ENCODE measurements around the gene METTL21A.
"Not testable (repeated sequence)": the region's sequence is repeated elsewhere in the genome, so short reads cannot be mapped to it uniquely, and the experiment has no call there.

METTL21A gene

DNA sequence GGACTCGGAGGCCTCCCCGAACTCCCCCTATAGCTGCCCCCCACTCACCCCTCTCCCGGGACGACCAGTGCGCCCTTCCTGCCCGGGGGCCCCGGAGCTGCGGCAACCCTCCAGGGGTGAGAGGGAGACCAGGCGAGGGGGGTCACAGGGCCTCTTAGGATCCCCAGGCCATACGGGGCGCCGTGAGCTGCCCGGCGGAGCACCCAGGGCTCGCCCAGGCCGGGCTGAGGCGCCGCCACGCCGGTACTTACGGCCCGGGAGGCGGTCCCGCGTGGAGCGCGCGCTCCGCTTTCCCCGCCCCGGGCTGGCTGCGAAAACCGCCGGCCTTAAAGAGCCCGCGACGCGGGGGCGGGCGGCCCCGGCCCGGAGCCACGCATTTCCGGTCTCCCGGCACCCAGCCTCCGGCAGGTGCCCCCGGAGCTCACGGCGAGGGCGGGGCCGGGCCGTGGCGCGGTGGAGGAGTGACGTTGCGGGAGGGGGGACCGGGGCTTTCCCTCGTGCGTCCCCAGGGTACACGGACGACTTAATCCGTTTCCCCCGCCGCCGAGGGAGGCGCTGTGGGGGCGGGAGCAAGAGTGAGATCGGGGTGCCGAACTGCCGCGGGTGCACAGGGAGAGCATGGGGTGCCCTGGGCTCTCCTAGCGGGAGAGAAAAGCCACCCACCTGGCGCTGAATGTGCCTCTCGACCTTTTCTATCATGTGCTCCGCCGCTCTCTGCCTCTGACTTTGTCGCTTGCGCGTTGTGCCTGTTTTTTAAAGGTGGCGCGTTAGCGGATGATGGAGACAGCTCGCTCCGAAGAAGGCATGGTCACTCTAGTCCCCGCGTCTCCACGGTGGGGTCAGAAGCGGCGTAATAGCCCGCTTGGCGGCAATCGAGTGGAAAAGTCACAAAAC, at the start of gene METTL21A:
TSS of gene METTL21A (minus strand) at position 381 of the 894 bp plus-strand sequence. CDS start 1,019 bp downstream, outside the sequence.
- H3K27me3 Mint-ChIP-seq, result no peaks in the 10 kb centered on the region
- DNase-seq (ENCODE audit: low spot score in 2 of 2), result peak; percentile 89 to 95
- peak within 1 kb of the TSS; percentile 74 for H3K4me3 Mint-ChIP-seq
- H3K9me3 Mint-ChIP-seq, result no peaks in the 10 kb centered on the region
- H3K36me3 Mint-ChIP-seq (ENCODE audit: insufficient read depth), result peaks cover 32% of the 10 kb centered on the region
- ATAC-seq (replicated peaks; ENCODE audit: extremely low read depth, poor library complexity, severe bottlenecking), result peak; percentile 80
- H3K27ac Mint-ChIP-seq (ENCODE audit: low read depth), result peak within 1 kb of the TSS; percentile 82
- peaks cover 27% of the 10 kb centered on the region for H3K4me1 Mint-ChIP-seq

DNA sequence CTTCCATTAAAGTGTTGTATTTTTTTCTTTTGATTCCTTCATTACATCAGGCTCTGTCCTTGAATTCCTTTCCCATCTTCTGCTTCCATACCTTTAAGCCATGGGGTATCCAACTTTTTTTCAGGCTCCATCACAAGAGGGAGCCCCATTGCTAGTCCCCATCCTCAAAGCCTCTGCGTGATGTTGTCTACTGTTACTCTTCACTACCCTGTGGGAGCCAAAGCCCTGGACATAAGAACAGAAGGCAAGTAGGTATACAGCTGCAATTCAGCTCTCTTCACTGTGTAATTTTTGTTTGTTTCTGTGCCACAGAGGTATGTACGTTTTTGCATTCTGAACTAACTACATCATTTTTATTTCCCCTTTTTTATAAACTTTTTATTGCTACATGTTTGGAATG, 49.6 kb upstream of the METTL21A start:
- no peak overlapping the region for H3K27ac Mint-ChIP-seq (ENCODE audit: low read depth)
- no peak overlapping the region for H3K4me3 Mint-ChIP-seq
- no peaks in the 10 kb centered on the region for H3K9me3 Mint-ChIP-seq
- DNase-seq (ENCODE audit: low spot score in 2 of 2) (no peak), ATAC-seq (replicated peaks; ENCODE audit: extremely low read depth, poor library complexity, severe bottlenecking) (no peak)
- no peaks in the 10 kb centered on the region for H3K4me1 Mint-ChIP-seq
- H3K36me3 Mint-ChIP-seq (ENCODE audit: insufficient read depth), result no peaks in the 10 kb centered on the region
- peaks cover 16% of the 10 kb centered on the region for H3K27me3 Mint-ChIP-seq

DNA sequence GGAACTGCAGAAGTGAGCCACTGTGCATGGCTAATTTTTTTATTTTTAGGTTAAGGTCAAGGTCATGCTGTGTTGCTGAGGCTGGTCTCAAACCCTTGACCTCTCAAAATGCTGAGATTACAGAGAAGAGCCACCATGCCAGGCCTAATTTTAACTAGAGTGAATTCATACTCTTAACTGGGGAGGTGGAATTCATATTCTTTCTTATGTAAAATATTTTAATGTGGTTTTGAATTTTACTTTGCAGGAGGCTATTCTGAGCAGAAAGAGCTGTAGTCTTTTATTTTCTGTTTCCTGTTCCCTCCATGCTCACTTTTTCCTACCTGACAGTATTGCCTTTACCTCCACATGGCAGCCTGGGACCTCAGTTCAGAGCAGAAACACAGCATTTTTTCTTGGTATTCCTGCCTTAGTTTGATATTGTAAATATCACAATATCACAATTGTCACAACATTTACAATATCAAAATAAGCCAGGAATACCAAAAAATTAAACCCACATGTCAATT, 49.1 kb upstream of the METTL21A start:
- DNase-seq (ENCODE audit: low spot score in 2 of 2) (no peak), ATAC-seq (replicated peaks; ENCODE audit: extremely low read depth, poor library complexity, severe bottlenecking) (no peak)
- Mint-ChIP-seq H3K27me3 (peaks cover 11% of the 10 kb centered on the region), H3K9me3 (no peaks in the 10 kb centered on the region), H3K4me3 (no peak overlapping the region), H3K27ac (ENCODE audit: low read depth) (no peak overlapping the region), H3K36me3 (ENCODE audit: insufficient read depth) (no peaks in the 10 kb centered on the region), H3K4me1 (no peaks in the 10 kb centered on the region)

DNA sequence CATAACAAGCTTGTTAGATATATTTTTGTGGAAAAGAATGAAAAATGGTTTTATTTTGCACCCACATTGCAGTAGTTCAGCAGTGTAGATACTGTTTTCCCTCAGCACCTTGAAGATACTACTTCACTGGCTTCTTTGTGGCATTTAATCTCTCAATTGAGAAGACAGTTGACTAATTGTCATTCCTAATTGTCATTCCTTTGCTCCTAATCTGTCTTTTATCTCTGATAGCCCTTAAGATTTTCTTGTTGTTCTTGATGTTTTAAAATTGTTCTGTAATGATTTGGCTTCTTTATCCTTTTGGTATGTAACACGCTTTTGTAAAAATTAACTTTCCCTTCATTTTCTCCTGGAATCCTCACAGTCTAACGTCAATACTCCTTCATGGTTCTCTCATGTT, 48.2 kb upstream of the METTL21A start:
- no peaks in the 10 kb centered on the region for H3K9me3 Mint-ChIP-seq
- no peak for ATAC-seq (replicated peaks; ENCODE audit: extremely low read depth, poor library complexity, severe bottlenecking)
- no peaks in the 10 kb centered on the region for H3K4me1 Mint-ChIP-seq

DNA sequence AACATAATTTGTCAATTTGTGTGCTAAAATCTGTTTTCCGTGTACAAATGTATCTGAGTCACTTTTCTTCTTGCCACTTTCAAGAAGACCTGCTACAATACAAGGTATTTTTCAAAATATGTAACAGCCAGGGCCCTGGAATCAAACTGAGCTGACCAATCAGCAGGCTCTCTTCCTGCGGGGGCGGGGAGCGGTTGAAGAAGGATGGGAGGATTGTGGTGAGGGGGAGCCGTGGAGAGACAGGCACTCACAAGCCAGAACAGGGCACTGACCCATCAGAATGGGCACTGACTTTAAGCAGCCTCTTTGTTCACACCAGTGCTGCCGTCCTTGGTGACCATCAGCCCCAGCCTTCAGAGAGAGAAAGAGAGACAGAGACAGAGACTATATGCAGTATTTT, 45.7 kb upstream of the METTL21A start:
- Mint-ChIP-seq H3K27ac (ENCODE audit: low read depth) (no peak overlapping the region), H3K36me3 (ENCODE audit: insufficient read depth) (peaks cover 2% of the 10 kb centered on the region), H3K4me3 (no peak overlapping the region), H3K4me1 (no peaks in the 10 kb centered on the region), H3K27me3 (peaks cover 9% of the 10 kb centered on the region), H3K9me3 (no peaks in the 10 kb centered on the region)
- no peak for ATAC-seq (replicated peaks; ENCODE audit: extremely low read depth, poor library complexity, severe bottlenecking)
- no peak for DNase-seq (ENCODE audit: low spot score in 2 of 2)

More for the DNA sequence above, 48.2 kb upstream of the METTL21A start:
- H3K36me3 Mint-ChIP-seq (ENCODE audit: insufficient read depth), result no peaks in the 10 kb centered on the region
- H3K27ac Mint-ChIP-seq (ENCODE audit: low read depth), result no peak overlapping the region
- H3K27me3 Mint-ChIP-seq, result peaks cover 9% of the 10 kb centered on the region
- no peak for DNase-seq (ENCODE audit: low spot score in 2 of 2)
- no peak overlapping the region for H3K4me3 Mint-ChIP-seq

DNA sequence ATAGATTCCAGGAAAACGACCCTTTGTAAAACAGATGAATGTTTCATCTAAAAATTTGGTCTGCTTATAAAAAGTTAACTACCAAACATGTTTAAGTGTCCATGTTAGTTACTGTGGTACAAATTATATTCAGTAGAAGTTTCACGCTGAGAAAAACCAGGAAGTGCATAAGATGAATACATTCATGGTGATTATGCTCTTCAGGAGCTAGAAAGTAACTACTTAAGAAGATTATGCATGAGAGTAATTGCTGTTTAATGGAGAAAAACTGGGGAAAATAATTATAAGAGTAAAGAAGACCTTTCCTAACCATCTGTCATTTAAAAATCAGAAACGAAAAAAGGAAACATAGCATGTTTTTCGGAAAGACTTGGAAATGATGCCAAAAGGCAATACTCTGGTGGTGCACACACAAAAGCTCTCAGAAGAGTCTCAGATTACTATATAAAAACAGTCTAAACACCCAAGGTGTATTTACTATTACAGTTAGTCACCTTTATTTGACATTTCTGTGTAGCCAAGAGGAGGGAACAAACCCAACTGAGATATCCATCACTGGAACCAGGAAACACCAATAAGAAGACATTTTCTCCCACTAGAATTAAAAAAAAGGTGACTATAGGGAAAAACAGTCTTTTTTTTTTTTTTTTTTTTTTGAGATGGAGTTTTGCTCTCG, 38.8 kb upstream of the METTL21A start:
- H3K27ac Mint-ChIP-seq (ENCODE audit: low read depth), result no peak overlapping the region

DNA sequence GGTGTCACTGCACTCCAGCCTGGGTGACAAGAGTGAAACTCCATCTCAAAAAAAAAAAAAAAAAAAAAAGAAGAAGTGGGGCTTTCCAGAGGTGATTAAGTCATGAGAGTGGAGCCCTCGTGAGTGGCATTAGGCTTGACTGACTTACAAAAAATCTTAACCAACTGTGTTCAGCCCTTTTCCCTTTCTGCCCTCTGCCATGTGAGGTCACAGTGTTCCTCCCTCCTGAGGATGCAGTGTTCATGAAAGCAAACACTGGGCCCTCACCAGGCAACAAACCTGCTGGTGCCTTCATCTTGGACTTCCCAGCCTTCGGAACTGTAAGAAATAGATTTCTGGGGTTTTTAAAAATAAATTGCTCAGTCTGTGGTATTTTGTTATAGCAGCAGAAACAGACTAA, 37.0 kb upstream of the METTL21A start:
- H3K9me3 Mint-ChIP-seq, result no peaks in the 10 kb centered on the region
- no peak overlapping the region for H3K27ac Mint-ChIP-seq (ENCODE audit: low read depth)
- H3K27me3 Mint-ChIP-seq, result no peaks in the 10 kb centered on the region
- no peaks in the 10 kb centered on the region for H3K4me1 Mint-ChIP-seq
- DNase-seq (ENCODE audit: low spot score in 2 of 2), result no peak
- no peak overlapping the region for H3K4me3 Mint-ChIP-seq
- ATAC-seq (replicated peaks; ENCODE audit: extremely low read depth, poor library complexity, severe bottlenecking), result peak; percentile 32
- no peaks in the 10 kb centered on the region for H3K36me3 Mint-ChIP-seq (ENCODE audit: insufficient read depth)

More for the DNA sequence above, 38.8 kb upstream of the METTL21A start:
- no peaks in the 10 kb centered on the region for H3K4me1 Mint-ChIP-seq
- DNase-seq (ENCODE audit: low spot score in 2 of 2), result no peak
- no peak for ATAC-seq (replicated peaks; ENCODE audit: extremely low read depth, poor library complexity, severe bottlenecking)
- no peaks in the 10 kb centered on the region for H3K27me3 Mint-ChIP-seq
- no peak overlapping the region for H3K4me3 Mint-ChIP-seq
- H3K36me3 Mint-ChIP-seq (ENCODE audit: insufficient read depth), result peaks cover 2% of the 10 kb centered on the region
- H3K9me3 Mint-ChIP-seq, result no peaks in the 10 kb centered on the region

DNA sequence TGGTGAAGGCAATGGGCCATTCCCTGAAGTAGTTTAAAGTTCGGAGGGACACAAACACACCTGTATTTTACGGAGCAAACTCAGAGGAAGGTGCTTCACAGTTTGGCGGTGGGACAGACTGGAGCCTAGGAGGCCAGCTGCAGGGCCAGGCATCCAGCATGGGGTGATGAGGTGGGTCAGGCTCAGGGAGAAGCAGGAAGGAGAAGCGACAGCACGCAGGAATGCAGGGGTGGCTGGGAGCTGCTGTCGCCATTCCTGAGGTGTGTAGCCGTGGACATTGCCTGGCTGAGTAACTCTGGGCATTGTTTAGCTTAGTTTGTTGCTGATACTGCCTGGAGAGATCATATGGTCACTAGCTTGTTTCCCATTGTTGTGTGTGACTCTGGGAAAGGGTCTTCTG, 35.8 kb upstream of the METTL21A start:
- DNase-seq (ENCODE audit: low spot score in 2 of 2) (no peak), ATAC-seq (replicated peaks; ENCODE audit: extremely low read depth, poor library complexity, severe bottlenecking) (no peak)
- no peaks in the 10 kb centered on the region for H3K9me3 Mint-ChIP-seq
- no peaks in the 10 kb centered on the region for H3K27me3 Mint-ChIP-seq
- no peaks in the 10 kb centered on the region for H3K4me1 Mint-ChIP-seq
- H3K36me3 Mint-ChIP-seq (ENCODE audit: insufficient read depth), result no peaks in the 10 kb centered on the region
- H3K27ac Mint-ChIP-seq (ENCODE audit: low read depth), result no peak overlapping the region
- no peak overlapping the region for H3K4me3 Mint-ChIP-seq

DNA sequence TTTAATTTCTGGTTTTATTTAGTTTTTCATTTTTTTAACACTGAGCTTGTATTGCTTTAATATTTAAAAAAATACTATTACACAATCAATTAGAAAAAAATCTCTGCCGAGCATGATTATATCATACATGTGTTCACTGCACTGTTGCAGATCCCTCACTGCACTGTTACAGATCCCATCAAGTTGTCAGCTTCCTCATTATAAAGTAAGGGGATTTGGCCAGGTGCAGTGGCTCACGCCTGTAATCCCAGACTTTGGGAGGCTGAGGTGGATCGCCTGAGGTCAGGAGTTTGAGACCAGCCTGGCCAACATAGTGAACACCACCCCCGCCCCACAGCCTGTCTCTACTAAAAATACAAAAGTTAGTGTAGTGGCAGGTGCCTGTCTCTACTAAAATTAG, 33.0 kb upstream of the METTL21A start:
- Mint-ChIP-seq H3K4me1 (no peaks in the 10 kb centered on the region), H3K36me3 (ENCODE audit: insufficient read depth) (no peaks in the 10 kb centered on the region), H3K27ac (ENCODE audit: low read depth) (no peak overlapping the region), H3K4me3 (no peak overlapping the region), H3K27me3 (no peaks in the 10 kb centered on the region), H3K9me3 (no peaks in the 10 kb centered on the region)
- ATAC-seq (replicated peaks; ENCODE audit: extremely low read depth, poor library complexity, severe bottlenecking) (no peak), DNase-seq (ENCODE audit: low spot score in 2 of 2) (no peak)

DNA sequence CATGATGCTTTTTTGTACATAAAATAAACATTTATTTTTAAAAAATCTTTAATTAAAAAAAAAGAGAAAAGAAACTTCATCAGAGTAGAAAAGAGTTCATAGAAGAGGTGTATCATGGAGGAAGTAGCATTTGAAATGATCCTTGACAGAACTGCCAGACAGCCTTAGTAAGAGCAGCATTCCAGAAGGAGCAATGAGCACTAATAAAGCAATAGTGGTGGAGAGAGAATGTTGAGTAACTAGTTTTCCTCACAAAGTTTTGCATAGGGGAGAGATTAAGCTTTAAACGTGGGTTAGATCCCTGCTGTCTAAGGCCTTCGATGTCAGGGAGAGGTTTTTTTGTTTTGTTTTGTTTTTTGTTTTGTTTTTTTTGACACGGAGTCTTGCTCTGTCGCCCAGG, 29.8 kb upstream of the METTL21A start:
- no peaks in the 10 kb centered on the region for H3K27me3 Mint-ChIP-seq
- no peaks in the 10 kb centered on the region for H3K4me1 Mint-ChIP-seq
- no peaks in the 10 kb centered on the region for H3K9me3 Mint-ChIP-seq
- no peak overlapping the region for H3K27ac Mint-ChIP-seq (ENCODE audit: low read depth)
- H3K36me3 Mint-ChIP-seq (ENCODE audit: insufficient read depth), result no peaks in the 10 kb centered on the region
- no peak for ATAC-seq (replicated peaks; ENCODE audit: extremely low read depth, poor library complexity, severe bottlenecking)
- no peak overlapping the region for H3K4me3 Mint-ChIP-seq
- DNase-seq (ENCODE audit: low spot score in 2 of 2), result no peak

DNA sequence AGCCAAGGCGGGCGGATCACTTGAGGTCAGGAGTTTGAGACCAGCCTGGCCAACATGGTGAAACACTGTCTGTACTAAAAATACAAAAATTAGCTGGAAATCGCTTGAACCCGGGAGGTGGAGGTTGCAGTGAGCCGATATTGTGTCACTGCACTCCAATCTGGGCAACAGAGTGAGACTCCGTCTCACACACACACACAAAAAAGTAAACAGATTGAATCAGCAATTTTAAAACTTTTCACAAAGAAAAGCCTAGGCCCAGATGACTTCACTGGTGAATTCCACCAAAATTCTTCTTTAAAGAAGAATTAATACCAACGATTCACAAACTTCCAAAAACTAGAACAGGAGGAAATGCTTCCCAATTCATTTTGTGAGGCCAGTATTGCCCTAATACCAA, 21.4 kb upstream of the METTL21A start:
- ATAC-seq (replicated peaks; ENCODE audit: extremely low read depth, poor library complexity, severe bottlenecking); H3K4me1 Mint-ChIP-seq; H3K9me3 Mint-ChIP-seq; H3K4me3 Mint-ChIP-seq; H3K27me3 Mint-ChIP-seq; DNase-seq (ENCODE audit: low spot score in 2 of 2); H3K36me3 Mint-ChIP-seq (ENCODE audit: insufficient read depth); H3K27ac Mint-ChIP-seq (ENCODE audit: low read depth): not testable (repeated sequence)

DNA sequence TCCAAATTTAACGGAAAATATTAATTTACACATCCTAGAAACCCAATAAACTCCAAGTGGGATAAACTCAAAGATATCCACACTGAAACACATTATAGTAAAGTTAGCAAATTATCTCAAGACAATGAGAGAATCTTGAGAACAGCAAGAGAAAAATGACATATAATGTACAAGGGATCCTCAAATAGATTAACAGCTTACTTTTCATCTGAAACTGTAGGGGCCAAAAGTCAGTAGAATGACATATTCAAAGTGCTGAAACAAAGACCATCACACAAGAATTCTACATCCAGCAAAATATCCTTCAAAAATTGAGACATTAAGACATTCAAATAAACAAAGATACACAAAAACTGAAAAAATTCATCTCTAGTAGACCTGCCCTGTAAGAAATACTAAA, 18.7 kb upstream of the METTL21A start:
- no peak for DNase-seq (ENCODE audit: low spot score in 2 of 2)
- ATAC-seq (replicated peaks; ENCODE audit: extremely low read depth, poor library complexity, severe bottlenecking), result no peak
- peaks cover 19% of the 10 kb centered on the region for H3K27me3 Mint-ChIP-seq
- H3K4me3 Mint-ChIP-seq, result no peak overlapping the region
- peaks cover 5% of the 10 kb centered on the region for H3K9me3 Mint-ChIP-seq
- H3K36me3 Mint-ChIP-seq (ENCODE audit: insufficient read depth), result no peaks in the 10 kb centered on the region
- no peak overlapping the region for H3K27ac Mint-ChIP-seq (ENCODE audit: low read depth)
- no peaks in the 10 kb centered on the region for H3K4me1 Mint-ChIP-seq

DNA sequence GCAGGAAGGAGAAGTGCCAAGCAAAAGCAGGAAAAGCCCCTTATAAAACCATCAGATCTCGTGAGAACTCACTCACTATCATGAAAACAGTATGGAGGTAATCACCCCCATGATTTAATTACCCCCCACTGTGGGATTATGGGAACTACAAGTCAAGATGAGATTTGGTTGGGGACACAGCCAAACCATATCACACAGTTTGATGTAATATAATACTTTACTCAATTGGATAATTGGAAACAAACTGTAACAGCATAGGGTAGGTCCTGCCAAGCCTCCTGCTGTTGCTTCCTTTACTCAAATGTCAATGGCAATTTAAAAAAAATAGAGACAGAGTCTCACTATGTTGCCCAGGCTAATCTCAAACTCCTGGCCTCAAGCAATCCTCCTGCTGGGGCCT, 15.5 kb upstream of the METTL21A start:
- Mint-ChIP-seq H3K27me3 (peaks cover 19% of the 10 kb centered on the region), H3K36me3 (ENCODE audit: insufficient read depth) (no peaks in the 10 kb centered on the region), H3K4me3 (no peak overlapping the region), H3K27ac (ENCODE audit: low read depth) (no peak overlapping the region), H3K9me3 (peaks cover 5% of the 10 kb centered on the region), H3K4me1 (no peaks in the 10 kb centered on the region)
- DNase-seq (ENCODE audit: low spot score in 2 of 2) (no peak), ATAC-seq (replicated peaks; ENCODE audit: extremely low read depth, poor library complexity, severe bottlenecking) (no peak)
